Loucy (cell line): ENCODE results near the gene DUS2.
"Not testable (repeated sequence)": the region's sequence is repeated elsewhere in the genome, so short reads cannot be mapped to it uniquely, and the experiment has no call there.

Source experiments
- H2AFZ ChIP-seq: fragments of 200-600 bp; sonication (generic); 2 replicates; pipeline ENCODE4 v1.6.0; 2016; ENCODE audit warnings: antibody characterized with exemption, mild to moderate bottlenecking, low read length, moderate library complexity
- H3F3A ChIP-seq: fragments of 200-600 bp; 2 replicates; pipeline ENCODE4 v1.6.0; 2016; ENCODE audit warnings: antibody characterized with exemption, low read depth, mild to moderate bottlenecking
- H3K27me3 ChIP-seq: fragments of 200-600 bp; sonication (generic); 2 replicates; pipeline ENCODE4 v1.6.1; 2014; ENCODE audit warnings: low read length, mild to moderate bottlenecking; ENCODE audit not compliant: insufficient read depth, poor library complexity, severe bottlenecking
- H3K36me3 ChIP-seq: fragments of 200-600 bp; sonication (generic); 2 replicates; pipeline ENCODE4 v1.6.1; 2016; ENCODE audit warnings: low read length; ENCODE audit not compliant: insufficient read depth
- H3K4me1 ChIP-seq: fragments of 200-600 bp; sonication (generic); 2 replicates; pipeline ENCODE4 v1.5.1; 2014; ENCODE audit warnings: low read length, mild to moderate bottlenecking; ENCODE audit not compliant: insufficient read depth, poor library complexity, severe bottlenecking
- H3K4me2 ChIP-seq: fragments of 200-600 bp; sonication (generic); 2 replicates; pipeline ENCODE4 v1.6.0; 2014; ENCODE audit warnings: antibody characterized with exemption, low read length, low read depth, mild to moderate bottlenecking; ENCODE audit not compliant: poor library complexity, severe bottlenecking
- H3K4me3 ChIP-seq: fragments of 200-600 bp; sonication (generic); 2 replicates; pipeline ENCODE4 v1.5.1; 2014; ENCODE audit warnings: low read length, mild to moderate bottlenecking, mixed read lengths; ENCODE audit not compliant: poor library complexity, severe bottlenecking
- H3K79me2 ChIP-seq: fragments of 200-600 bp; sonication (generic); 2 replicates; pipeline ENCODE4 v1.6.1; 2014; ENCODE audit warnings: low read length; ENCODE audit not compliant: insufficient read depth
- H3K9ac ChIP-seq: fragments of 200-600 bp; sonication (generic); 2 replicates; pipeline ENCODE4 v1.6.0; 2014; ENCODE audit warnings: mild to moderate bottlenecking, low read depth, low read length, moderate library complexity; ENCODE audit not compliant: poor library complexity, severe bottlenecking
- H3K9me2 ChIP-seq: fragments of 200-600 bp; sonication (generic); replicated peaks from 2 replicates; pipeline ENCODE4 v1.6.1; 2016; ENCODE audit warnings: low read depth, low read length, mixed read lengths
- H3K9me3 ChIP-seq: fragments of 200-600 bp; sonication (generic); 2 replicates; pipeline ENCODE4 v1.6.1; 2014; ENCODE audit warnings: mild to moderate bottlenecking, antibody characterized with exemption, low read length, low read depth; ENCODE audit not compliant: insufficient read depth
- H4K20me1 ChIP-seq: fragments of 200-600 bp; sonication (generic); 2 replicates; pipeline ENCODE4 v1.6.0; 2014; ENCODE audit warnings: antibody characterized with exemption, low read length, mild to moderate bottlenecking; ENCODE audit not compliant: insufficient read depth, poor library complexity, severe bottlenecking
- EZH2phosphoT487 ChIP-seq: fragments of 200-600 bp; IDR thresholded peaks from 2 replicates; pipeline ENCODE4 v1.6.1; 2018; ENCODE audit warnings: antibody characterized with exemption, mild to moderate bottlenecking, moderate library complexity, borderline replicate concordance
- TF ChIP-seq, protein P1 (sequence below): fragments of 200-600 bp; sonication (generic); conservative IDR thresholded peaks from 2 replicates; pipeline ENCODE4 v1.5.1; 2014; ENCODE audit warnings: mild to moderate bottlenecking, antibody characterized with exemption, low read length

DUS2 gene

DNA sequence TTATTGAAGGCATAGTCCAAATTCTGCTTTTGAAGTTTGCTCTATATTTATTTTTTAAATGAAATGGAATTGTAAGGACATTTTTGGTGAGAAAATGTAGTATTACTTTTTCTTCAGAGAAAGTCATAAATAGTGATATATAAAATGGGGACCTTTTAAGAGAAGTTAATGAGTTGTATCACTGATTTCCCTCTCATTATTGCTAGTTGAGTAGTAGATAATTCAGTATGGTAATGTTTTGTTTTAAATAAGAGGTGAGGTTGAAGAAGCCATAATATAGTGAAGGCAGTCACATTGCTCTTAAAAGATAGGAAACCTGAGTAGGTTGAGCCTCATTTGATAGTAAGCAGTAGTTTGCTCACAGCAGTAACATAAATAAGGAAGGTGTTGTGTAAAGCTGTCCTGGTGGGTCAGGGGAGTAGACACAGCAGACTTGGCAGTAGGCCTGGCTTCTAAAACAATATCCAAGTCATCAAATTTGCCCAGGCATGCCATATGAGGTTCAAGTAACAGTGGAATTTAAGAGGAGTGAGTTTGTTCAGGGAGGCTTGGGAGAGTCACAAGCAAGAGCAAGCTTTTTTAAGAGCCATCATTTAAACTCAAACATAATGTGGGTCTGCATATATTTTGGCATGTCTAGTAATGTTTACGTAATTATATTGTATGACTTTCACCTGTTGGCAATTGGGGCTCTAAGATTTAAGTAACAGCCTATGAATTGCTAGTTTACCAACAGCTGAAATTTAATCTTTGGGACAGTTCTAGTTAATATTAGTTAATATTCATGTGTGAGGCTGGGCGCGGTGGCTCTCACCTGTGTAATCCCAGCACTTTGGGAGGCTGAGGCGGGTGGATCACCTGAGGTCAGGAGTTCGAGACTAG is 68.5 kb downstream of the DUS2 start:
- H3K79me2 ChIP-seq, result peaks cover 99% of the 10 kb centered on the region
- H3K9ac ChIP-seq, result peak overlapping the region; percentile 67
- TF ChIP-seq, protein P1, sequence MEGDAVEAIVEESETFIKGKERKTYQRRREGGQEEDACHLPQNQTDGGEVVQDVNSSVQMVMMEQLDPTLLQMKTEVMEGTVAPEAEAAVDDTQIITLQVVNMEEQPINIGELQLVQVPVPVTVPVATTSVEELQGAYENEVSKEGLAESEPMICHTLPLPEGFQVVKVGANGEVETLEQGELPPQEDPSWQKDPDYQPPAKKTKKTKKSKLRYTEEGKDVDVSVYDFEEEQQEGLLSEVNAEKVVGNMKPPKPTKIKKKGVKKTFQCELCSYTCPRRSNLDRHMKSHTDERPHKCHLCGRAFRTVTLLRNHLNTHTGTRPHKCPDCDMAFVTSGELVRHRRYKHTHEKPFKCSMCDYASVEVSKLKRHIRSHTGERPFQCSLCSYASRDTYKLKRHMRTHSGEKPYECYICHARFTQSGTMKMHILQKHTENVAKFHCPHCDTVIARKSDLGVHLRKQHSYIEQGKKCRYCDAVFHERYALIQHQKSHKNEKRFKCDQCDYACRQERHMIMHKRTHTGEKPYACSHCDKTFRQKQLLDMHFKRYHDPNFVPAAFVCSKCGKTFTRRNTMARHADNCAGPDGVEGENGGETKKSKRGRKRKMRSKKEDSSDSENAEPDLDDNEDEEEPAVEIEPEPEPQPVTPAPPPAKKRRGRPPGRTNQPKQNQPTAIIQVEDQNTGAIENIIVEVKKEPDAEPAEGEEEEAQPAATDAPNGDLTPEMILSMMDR, result no peak
- TF ChIP-seq EZH2phosphoT487, result no peak
- no peaks in the 10 kb centered on the region for H3K9me2 ChIP-seq
- no peak overlapping the region for H2AFZ ChIP-seq
- no peaks in the 10 kb centered on the region for H3K36me3 ChIP-seq
- no peaks in the 10 kb centered on the region for H3K9me3 ChIP-seq
- H3K4me1 ChIP-seq, result peaks cover 73% of the 10 kb centered on the region
- H3F3A ChIP-seq, result no peaks in the 10 kb centered on the region
- peak overlapping the region; percentile 86 for H3K4me3 ChIP-seq
- H4K20me1 ChIP-seq, result peaks cover 98% of the 10 kb centered on the region
- H3K4me2 ChIP-seq, result peak overlapping the region; percentile 82
- no peaks in the 10 kb centered on the region for H3K27me3 ChIP-seq

DNA sequence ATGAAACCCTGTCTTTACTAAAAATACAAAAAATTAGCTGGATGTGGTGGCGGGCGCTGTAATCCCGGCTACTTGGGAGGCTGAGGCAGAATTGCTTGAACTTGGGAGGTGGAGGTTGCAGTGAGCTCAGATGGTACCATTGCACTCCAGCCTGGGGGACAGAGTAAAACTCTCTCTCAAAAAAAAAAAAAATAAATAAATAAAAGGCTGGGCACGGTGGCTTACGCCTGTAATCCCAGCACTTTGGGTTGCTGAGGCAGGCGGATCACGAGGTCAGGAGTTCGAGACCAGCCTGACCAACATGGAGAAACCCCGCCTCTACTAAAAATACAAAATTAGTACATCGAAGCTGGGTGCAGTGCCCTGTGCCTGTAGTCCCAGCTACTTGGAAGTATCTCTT is 69.2 kb downstream of the DUS2 start:
- H3K4me1 ChIP-seq, result peaks cover 80% of the 10 kb centered on the region
- H4K20me1 ChIP-seq, result peaks cover 98% of the 10 kb centered on the region
- peak overlapping the region; percentile 82 for H3K4me2 ChIP-seq
- not testable (repeated sequence) for H3F3A ChIP-seq, H3K36me3 ChIP-seq, H3K9me3 ChIP-seq, H3K27me3 ChIP-seq, H3K9me2 ChIP-seq, H2AFZ ChIP-seq
- peak overlapping the region; percentile 86 for H3K4me3 ChIP-seq
- H3K79me2 ChIP-seq, result peaks cover 99% of the 10 kb centered on the region
- peak overlapping the region; percentile 67 for H3K9ac ChIP-seq

DNA sequence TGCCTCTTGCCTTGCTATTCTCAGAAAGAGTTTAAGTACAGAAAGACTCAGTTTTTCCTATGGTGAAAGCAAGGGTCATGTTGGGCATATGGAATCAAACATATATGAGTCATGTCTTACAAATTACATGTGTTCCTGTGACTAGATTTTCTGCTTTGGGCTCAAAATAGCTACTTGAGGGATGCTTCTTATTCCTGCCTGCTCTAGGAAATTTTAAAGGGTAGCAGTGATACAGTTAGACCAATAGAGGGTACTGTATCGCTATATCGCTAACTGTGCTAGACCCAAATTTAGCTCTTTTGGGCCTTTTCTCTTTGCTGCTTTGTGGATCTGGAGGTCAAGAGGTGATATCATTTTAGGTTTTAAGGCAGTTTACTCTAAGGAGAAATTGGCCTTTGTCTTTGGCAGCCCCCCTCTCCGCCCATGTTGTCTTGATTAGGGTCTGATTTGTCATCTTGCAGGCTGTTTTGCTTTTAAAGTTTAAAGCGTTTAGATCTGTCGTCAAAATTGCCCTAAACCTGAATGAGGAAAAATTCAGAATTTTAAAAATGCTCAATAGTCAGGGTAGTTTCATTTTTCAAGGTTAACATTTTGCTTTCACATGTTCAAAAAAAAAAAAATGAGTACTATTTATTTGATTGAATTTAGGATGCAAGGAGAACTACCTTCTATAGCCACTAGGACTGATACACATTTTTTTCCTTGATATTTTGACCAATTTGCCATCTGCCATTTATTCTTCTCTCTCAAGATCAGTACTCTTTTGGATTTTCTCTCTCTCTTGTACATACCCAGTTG is 70.9 kb downstream of the DUS2 start:
- H4K20me1 ChIP-seq, result peaks cover 96% of the 10 kb centered on the region
- H3K27me3 ChIP-seq, result no peaks in the 10 kb centered on the region

More for the DNA sequence above, 70.9 kb downstream of the DUS2 start:
- H3K9me3 ChIP-seq, result no peaks in the 10 kb centered on the region
- peak overlapping the region; percentile 86 for H3K4me3 ChIP-seq
- peaks cover 71% of the 10 kb centered on the region for H3K4me1 ChIP-seq
- peaks cover 99% of the 10 kb centered on the region for H3K79me2 ChIP-seq
- peak overlapping the region; percentile 82 for H3K4me2 ChIP-seq
- H3F3A ChIP-seq, result no peaks in the 10 kb centered on the region
- H3K36me3 ChIP-seq, result peaks cover 7% of the 10 kb centered on the region
- H2AFZ ChIP-seq, result no peak overlapping the region
- TF ChIP-seq, protein P1, result peak; percentile 83
- TF ChIP-seq EZH2phosphoT487, result no peak
- H3K9ac ChIP-seq, result peak overlapping the region; percentile 39
- no peaks in the 10 kb centered on the region for H3K9me2 ChIP-seq
